NCI-H128 (cell line): ENCODE measurements around the gene ZC3H12C.
"Not testable (repeated sequence)": the region's sequence is repeated elsewhere in the genome, so short reads cannot be mapped to it uniquely, and the experiment has no call there.

Experiments used
- DNase-seq: peaks from one replicate; lab custom pipeline; 2025; ENCODE audit not compliant: unreplicated experiment; lab: John Stamatoyannopoulos, UW

The ZC3H12C gene

GRCh38 chr11:110208678-110209312 lies 115.6 kb downstream of the ZC3H12C start:
- not testable (repeated sequence) for DNase-seq

- not testable (repeated sequence) for DNase-seq
Observed at GRCh38 chr11:110209313-110209694, 116.1 kb downstream of the ZC3H12C start.

GRCh38 chr11:110217223-110217877 lies 124.2 kb downstream of the ZC3H12C start:
- no peak for DNase-seq

GRCh38 chr11:110217936-110218335 lies 124.7 kb downstream of the ZC3H12C start:
- no peak for DNase-seq

- no peak for DNase-seq
Observed at GRCh38 chr11:110219006-110219785, 126.0 kb downstream of the ZC3H12C start.
